ENCODE data around the gene YEATS4.

GRCh38 chr12:69366796-69367195, 7.3 kb downstream of the YEATS4 start:
- TF ChIP-seq CTCF (IDR thresholded peaks at IDR 0.05) (no peak), POLR2A (IDR thresholded peaks at IDR 0.05) (no peak)
